Adrenal gland (tissue), 12 donors: ENCODE results near the gene HBZ. TPM values are rescaled to one million over a fixed set of nuclear protein-coding genes. Genes with fewer than 3 reads are reported as not detected.
A peak's percentile ranks its signal among the peaks of the same experiment; 100 is the strongest.
"Not testable (repeated sequence)": the region's sequence is repeated elsewhere in the genome, so short reads cannot be mapped to it uniquely, and the experiment has no call there.

Experiments
- DNase-seq, 7 donors: peaks; one replicate each; pipeline ENCODE4 v3.0.0-alpha.2; 2019 to 2020
- H3K27ac ChIP-seq, 5 donors: fragments of 200-600 bp; sonication (generic) in 4 of 5; 1 replicate in 3 of 5; 2 replicates in 2 of 5; pipeline versions ENCODE4 v1.5.1 to v1.8.0; 2016 to 2020; ENCODE audit warnings: mild to moderate bottlenecking in 1 of 5
- H3K27me3 ChIP-seq: fragments of 200-600 bp; 2 replicates; pipeline ENCODE4 v1.8.0; 2021
- H3K36me3 ChIP-seq, 2 donors: fragments of 200-600 bp; replicated peaks in 1 of 2; 1 replicate in 1 of 2; 2 replicates in 1 of 2; pipeline versions ENCODE4 v1.5.1 to v1.8.0; 2018 to 2022
- H3K4me1 ChIP-seq, 2 donors: fragments of 200-600 bp; replicated peaks in 1 of 2; 1 replicate in 1 of 2; 2 replicates in 1 of 2; pipeline versions ENCODE4 v1.5.1 to v1.8.0; 2018 to 2021
- H3K4me3 ChIP-seq, 4 donors: fragments of 200-600 bp; sonication (generic) in 3 of 4; one replicate each; pipeline ENCODE4 v1.5.1; 2016 to 2018
- H3K9me3 ChIP-seq, 3 donors: fragments of 200-600 bp; sonication (generic) in 1 of 3; replicated peaks in 1 of 3; 1 replicate in 2 of 3; 2 replicates in 1 of 3; pipeline versions ENCODE4 v1.5.1 to v1.8.0; 2016 to 2021
- POLR2A ChIP-seq, 2 donors: fragments of 450-650 bp; IDR thresholded peaks; one replicate each; pipeline ENCODE4 v1.6.1; 2017; ENCODE audit warnings: antibody characterized with exemption in 2 of 2, mild to moderate bottlenecking in 2 of 2, moderate library complexity in 1 of 2
- WGBS, 4 donors: extraction: QIAGEN DNeasy Blood & Tissue Kit in 2 of 4; methylation state at CpG; one replicate each; pipeline versions ENCODE4 v1.1.5 to v1.1.7; 2013 to 2017; 5-methylcytosine and 5-hydroxymethylcytosine counted together
- intact Hi-C, 2 donors: fragments of 100-400 bp; cut with DNase I; formaldehyde crosslinking; loops; one replicate each; pipeline versions ENCODE4 v1.14.1 to v1.15.0; 2022 to 2023
- polyA plus RNA-seq, 3 donors: library from polyadenylated mRNA; stranded (reverse); fragments of 200-250 nt in 2 of 3; fragments of 350-450 nt in 1 of 3; fragmentation: Illumina TruSeq in 1 of 3; extraction: RNeasy Lipid Tissue Mini Kit (QIAGEN cat#74804) in 1 of 3; gene quantifications; one replicate each; pipeline ENCODE4 v1.2.3, GENCODE V29; 2013 to 2014
- total RNA-seq, 9 donors: library from RNA; depleted of rRNA in 4 of 9; stranded (reverse); fragments of >200 nt in 4 of 9; fragments of 120-200 nt in 1 of 9; fragmentation: NEBNext Ultra II Directional in 1 of 9; extraction: Animal tissue kit (Norgen Biotek cat#: 25700) in 1 of 9; gene quantifications; one replicate each; pipeline versions ENCODE4 v1.1.0 to v1.2.4, GENCODE V29; 2013 to 2023
- TF ChIP-seq, protein P1 (sequence below), 6 experiments: fragments of 450-650 bp in 4 of 6; fragments of 200-600 bp in 2 of 6; sonication (generic) in 1 of 6; IDR thresholded peaks; 1 replicate in 5 of 6; 2 replicates in 1 of 6; pipeline versions ENCODE4 v1.5.1 to v1.8.0; 2016 to 2021; ENCODE audit warnings: antibody characterized with exemption in 6 of 6, mild to moderate bottlenecking in 2 of 6, moderate library complexity in 1 of 6
- donor health status: healthy with polysubstance abuse.
- donor health status: Bipolar disorder and iron deficiency.
- donor health status: DM: yes; HTN: yes; CAD: no.
- donor health status: DM: no; HTN: no; CAD: no.
- donor health status: DM: no; HTN: no; CAD: no.
- donor health status: DM: yes; HTN: yes; CAD: no.

Gene HBZ
- total and polyA plus RNA-seq, 12 donors = 0.61 to 1.3 (median 1.3) TPM; not detected in 9

DNA sequence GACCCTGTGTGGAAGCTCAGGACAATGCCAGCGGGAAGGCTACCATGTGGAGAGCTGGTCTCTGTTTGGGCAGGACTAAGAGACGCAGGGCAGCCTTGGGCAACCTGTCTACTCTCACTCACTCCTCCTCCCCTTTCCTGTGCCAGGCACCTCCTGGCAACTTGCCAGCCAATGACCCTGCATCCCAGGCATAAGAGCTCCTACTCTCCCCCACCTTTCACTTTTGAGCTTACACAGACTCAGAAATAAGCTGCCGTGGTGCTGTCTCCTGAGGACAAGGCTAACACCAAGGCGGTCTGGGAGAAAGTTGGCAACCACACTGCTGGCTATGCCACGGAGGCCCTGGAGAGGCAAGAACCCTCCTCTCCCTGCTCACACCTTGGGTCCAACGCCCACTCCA lies 16.0 kb downstream of the HBZ start:
- peaks cover 7 to 16% of the 10 kb centered on the region in 2 donors for H3K4me1 ChIP-seq
- no peaks in the 10 kb centered on the region for H3K9me3 ChIP-seq
- H3K4me3 ChIP-seq = no peak overlapping the region
- H3K36me3 ChIP-seq = no peaks in the 10 kb centered on the region
- WGBS, 4 donors = 37 to 64% (median 60%) methylated on average over 4 to 6 of the region's 6 CpGs
- no peak for DNase-seq
- no peak overlapping the region for H3K27ac ChIP-seq
- intact Hi-C loops = no loop called here
- TF ChIP-seq POLR2A (IDR thresholded peaks at IDR 0.05) = no peak
- TF ChIP-seq, protein P1, sequence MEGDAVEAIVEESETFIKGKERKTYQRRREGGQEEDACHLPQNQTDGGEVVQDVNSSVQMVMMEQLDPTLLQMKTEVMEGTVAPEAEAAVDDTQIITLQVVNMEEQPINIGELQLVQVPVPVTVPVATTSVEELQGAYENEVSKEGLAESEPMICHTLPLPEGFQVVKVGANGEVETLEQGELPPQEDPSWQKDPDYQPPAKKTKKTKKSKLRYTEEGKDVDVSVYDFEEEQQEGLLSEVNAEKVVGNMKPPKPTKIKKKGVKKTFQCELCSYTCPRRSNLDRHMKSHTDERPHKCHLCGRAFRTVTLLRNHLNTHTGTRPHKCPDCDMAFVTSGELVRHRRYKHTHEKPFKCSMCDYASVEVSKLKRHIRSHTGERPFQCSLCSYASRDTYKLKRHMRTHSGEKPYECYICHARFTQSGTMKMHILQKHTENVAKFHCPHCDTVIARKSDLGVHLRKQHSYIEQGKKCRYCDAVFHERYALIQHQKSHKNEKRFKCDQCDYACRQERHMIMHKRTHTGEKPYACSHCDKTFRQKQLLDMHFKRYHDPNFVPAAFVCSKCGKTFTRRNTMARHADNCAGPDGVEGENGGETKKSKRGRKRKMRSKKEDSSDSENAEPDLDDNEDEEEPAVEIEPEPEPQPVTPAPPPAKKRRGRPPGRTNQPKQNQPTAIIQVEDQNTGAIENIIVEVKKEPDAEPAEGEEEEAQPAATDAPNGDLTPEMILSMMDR (IDR thresholded peaks at IDR 0.05) = no peak
- H3K27me3 ChIP-seq = peaks cover 53% of the 10 kb centered on the region

DNA sequence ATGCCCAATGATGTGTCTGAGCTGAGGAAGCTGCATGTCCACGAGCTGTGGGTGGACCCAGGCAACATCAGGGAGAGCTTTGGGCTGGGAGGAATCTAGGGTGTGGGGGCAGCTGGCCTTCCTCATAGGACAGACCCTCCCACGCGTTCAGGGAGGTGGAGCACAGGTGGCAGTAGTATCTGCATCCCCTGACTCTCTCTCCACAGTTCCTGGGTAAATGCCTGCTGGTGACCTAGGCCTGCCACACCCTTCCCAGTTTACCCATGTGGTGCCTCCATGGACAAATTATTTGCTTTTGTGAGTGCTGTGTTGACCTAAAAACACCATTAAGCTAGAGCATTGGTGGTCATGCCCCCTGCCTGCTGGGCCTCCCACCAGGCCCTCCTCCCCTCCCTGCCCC lies 16.6 kb downstream of the HBZ start:
- WGBS, 4 donors = 23 to 37% (median 28%) methylated on average over 2 to 3 of the region's 3 CpGs

DNA sequence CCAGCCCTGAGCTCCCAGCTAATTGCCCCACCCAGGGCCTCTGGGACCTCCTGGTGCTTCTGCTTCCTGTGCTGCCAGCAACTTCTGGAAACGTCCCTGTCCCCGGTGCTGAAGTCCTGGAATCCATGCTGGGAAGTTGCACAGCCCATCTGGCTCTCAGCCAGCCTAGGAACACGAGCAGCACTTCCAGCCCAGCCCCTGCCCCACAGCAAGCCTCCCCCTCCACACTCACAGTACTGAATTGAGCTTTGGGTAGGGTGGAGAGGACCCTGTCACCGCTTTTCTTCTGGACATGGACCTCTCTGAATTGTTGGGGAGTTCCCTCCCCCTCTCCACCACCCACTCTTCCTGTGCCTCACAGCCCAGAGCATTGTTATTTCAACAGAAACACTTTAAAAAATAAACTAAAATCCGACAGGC lies 17.7 kb downstream of the HBZ start:
- intact Hi-C loops = not testable (repeated sequence)

More for the DNA sequence above, 16.6 kb downstream of the HBZ start:
- no peaks in the 10 kb centered on the region for H3K36me3 ChIP-seq
- no peak overlapping the region for H3K4me3 ChIP-seq
- peaks cover 53% of the 10 kb centered on the region for H3K27me3 ChIP-seq
- H3K4me1 ChIP-seq = peaks cover 7 to 16% of the 10 kb centered on the region in 2 donors
- H3K27ac ChIP-seq = no peak overlapping the region
- H3K9me3 ChIP-seq = no peaks in the 10 kb centered on the region
- DNase-seq = no peak
- TF ChIP-seq, protein P1 (IDR thresholded peaks at IDR 0.05) = no peak
- TF ChIP-seq POLR2A (IDR thresholded peaks at IDR 0.05) = no peak
- intact Hi-C loops = no loop called here

DNA sequence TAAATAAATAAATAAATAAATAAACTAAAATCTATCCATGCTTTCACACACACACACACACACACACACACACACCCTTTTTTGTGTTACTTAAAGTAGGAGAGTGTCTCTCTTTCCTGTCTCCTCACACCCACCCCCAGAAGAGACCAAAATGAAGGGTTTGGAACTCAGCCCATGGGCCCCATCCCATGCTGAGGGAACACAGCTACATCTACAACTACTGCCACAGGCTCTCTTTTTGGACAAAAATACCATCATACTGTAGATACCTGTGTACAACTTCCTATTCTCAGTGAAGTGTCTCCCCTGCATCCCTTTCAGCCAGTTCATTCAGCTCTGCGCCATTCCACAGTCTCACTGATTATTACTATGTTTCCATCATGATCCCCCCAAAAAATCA lies 18.3 kb downstream of the HBZ start:
- no peak overlapping the region for H3K27ac ChIP-seq
- H3K4me1 ChIP-seq = peaks cover 6 to 7% of the 10 kb centered on the region in 2 donors
- no peak for DNase-seq
- TF ChIP-seq, protein P1 (IDR thresholded peaks at IDR 0.05) = no peak
- TF ChIP-seq POLR2A (IDR thresholded peaks at IDR 0.05) = no peak
- H3K4me3 ChIP-seq = no peak overlapping the region
- intact Hi-C loops = no loop called here
- WGBS, 4 donors = 0 to 34% (median 26%) methylated on average over 1 of the region's 1 CpG
- no peaks in the 10 kb centered on the region for H3K36me3 ChIP-seq
- no peaks in the 10 kb centered on the region for H3K9me3 ChIP-seq
- peaks cover 58% of the 10 kb centered on the region for H3K27me3 ChIP-seq

More for the DNA sequence above, 17.7 kb downstream of the HBZ start:
- not testable (repeated sequence) for H3K36me3 ChIP-seq, H3K9me3 ChIP-seq, H3K4me3 ChIP-seq, H3K27ac ChIP-seq
- Histone ChIP-seq H3K27me3 (peaks cover 60% of the 10 kb centered on the region), H3K4me1 (peaks cover 7 to 14% of the 10 kb centered on the region in 2 donors)
- DNase-seq = peak in 4 of 7 donors; percentile 38 to 63 (median 46)
- WGBS, 4 donors = 1 to 7% (median 5%) methylated on average over 5 of the region's 5 CpGs

DNA sequence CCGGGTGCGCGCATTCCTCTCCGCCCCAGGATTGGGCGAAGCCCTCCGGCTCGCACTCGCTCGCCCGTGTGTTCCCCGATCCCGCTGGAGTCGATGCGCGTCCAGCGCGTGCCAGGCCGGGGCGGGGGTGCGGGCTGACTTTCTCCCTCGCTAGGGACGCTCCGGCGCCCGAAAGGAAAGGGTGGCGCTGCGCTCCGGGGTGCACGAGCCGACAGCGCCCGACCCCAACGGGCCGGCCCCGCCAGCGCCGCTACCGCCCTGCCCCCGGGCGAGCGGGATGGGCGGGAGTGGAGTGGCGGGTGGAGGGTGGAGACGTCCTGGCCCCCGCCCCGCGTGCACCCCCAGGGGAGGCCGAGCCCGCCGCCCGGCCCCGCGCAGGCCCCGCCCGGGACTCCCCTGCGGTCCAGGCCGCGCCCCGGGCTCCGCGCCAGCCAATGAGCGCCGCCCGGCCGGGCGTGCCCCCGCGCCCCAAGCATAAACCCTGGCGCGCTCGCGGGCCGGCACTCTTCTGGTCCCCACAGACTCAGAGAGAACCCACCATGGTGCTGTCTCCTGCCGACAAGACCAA lies 20.0 kb downstream of the HBZ start, which contains the start of gene HBA2:
Gene HBA2, plus strand, starts transcription at position 503 of the 568 bp plus-strand sequence. Its CDS starts 37 bp downstream, at position 540.
- H3K4me3 ChIP-seq, DNase-seq, H3K27ac ChIP-seq, H3K9me3 ChIP-seq, H3K4me1 ChIP-seq, intact Hi-C loops, H3K36me3 ChIP-seq: not testable (repeated sequence)
- H3K27me3 ChIP-seq = peaks cover 46% of the 10 kb centered on the region
- WGBS, 4 donors = no CpG with 5 or more reads among the region's 74 CpGs

DNA sequence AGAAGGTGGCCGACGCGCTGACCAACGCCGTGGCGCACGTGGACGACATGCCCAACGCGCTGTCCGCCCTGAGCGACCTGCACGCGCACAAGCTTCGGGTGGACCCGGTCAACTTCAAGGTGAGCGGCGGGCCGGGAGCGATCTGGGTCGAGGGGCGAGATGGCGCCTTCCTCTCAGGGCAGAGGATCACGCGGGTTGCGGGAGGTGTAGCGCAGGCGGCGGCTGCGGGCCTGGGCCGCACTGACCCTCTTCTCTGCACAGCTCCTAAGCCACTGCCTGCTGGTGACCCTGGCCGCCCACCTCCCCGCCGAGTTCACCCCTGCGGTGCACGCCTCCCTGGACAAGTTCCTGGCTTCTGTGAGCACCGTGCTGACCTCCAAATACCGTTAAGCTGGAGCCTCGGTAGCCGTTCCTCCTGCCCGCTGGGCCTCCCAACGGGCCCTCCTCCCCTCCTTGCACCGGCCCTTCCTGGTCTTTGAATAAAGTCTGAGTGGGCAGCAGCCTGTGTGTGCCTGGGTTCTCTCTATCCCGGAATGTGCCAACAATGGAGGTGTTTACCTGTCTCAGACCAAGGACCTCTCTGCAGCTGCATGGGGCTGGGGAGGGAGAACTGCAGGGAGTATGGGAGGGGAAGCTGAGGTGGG lies 20.9 kb downstream of the HBZ start:
- WGBS, 4 donors = 0 to 7% (median 6%) methylated on average over 1 to 26 of the region's 44 CpGs
- H3K4me1 ChIP-seq, H3K27ac ChIP-seq, DNase-seq, H3K9me3 ChIP-seq, intact Hi-C loops, H3K4me3 ChIP-seq, H3K36me3 ChIP-seq: not testable (repeated sequence)
- H3K27me3 ChIP-seq = peaks cover 46% of the 10 kb centered on the region

DNA sequence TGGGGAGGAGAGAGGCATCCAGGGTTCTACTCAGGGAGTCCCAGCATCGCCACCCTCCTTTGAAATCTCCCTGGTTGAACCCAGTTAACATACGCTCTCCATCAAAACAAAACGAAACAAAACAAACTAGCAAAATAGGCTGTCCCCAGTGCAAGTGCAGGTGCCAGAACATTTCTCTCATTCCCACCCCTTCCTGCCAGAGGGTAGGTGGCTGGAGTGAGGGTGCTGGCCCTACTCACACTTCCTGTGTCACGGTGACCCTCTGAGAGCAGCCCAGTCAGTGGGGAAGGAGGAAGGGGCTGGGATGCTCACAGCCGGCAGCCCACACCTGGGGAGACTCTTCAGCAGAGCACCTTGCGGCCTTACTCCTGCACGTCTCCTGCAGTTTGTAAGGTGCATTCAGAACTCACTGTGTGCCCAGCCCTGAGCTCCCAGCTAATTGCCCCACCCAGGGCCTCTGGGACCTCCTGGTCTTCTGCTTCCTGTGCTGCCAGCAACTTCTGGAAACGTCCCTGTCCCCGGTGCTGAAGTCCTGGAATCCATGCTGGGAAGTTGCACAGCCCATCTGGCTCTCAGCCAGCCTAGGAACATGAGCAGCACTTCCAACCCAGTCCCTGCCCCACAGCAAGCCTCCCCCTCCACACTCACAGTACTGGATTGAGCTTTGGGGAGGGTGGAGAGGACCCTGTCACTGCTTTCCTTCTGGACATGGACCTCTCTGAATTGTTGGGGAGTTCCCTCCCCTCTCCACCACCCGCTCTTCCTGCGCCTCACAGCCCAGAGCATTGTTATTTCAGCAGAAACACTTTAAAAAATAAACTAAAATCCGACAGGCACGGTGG lies 21.7 kb downstream of the HBZ start:
- WGBS, 4 donors = 20 to 37% (median 26%) methylated on average over 4 to 6 of the region's 13 CpGs
- H3K4me1 ChIP-seq, H3K4me3 ChIP-seq, H3K9me3 ChIP-seq, intact Hi-C loops, H3K36me3 ChIP-seq, H3K27ac ChIP-seq: not testable (repeated sequence)
- H3K27me3 ChIP-seq = peaks cover 46% of the 10 kb centered on the region
- DNase-seq = peak in 4 of 7 donors; percentile 33 to 66 (median 40)
